Smooth muscle cell (in vitro differentiated cells): ENCODE data around the gene ASTL. TPM values are rescaled to one million over a fixed set of nuclear protein-coding genes. Genes with fewer than 3 reads are reported as not detected.

Experiments
- DNase-seq: peaks from one replicate; lab custom pipeline; 2025; ENCODE audit not compliant: unreplicated experiment; lab: John Stamatoyannopoulos, UW
- H2AFZ ChIP-seq: fragments of 200-600 bp; sonication (generic); 2 replicates; pipeline ENCODE4 v1.6.0; 2016; ENCODE audit warnings: antibody characterized with exemption, low read depth, mild to moderate bottlenecking
- H3F3A ChIP-seq: fragments of 200-600 bp; sonication (generic); 2 replicates; pipeline ENCODE4 v1.6.0; 2017; ENCODE audit warnings: antibody characterized with exemption, low read depth
- H3K27ac ChIP-seq: fragments of 200-600 bp; sonication (generic); 2 replicates; pipeline ENCODE4 v1.5.1; 2016; ENCODE audit warnings: low read depth, mild to moderate bottlenecking
- H3K27me3 ChIP-seq: fragments of 200-600 bp; sonication (generic); 2 replicates; pipeline ENCODE4 v1.6.1; 2016; ENCODE audit warnings: low read depth, mild to moderate bottlenecking
- H3K36me3 ChIP-seq: fragments of 200-600 bp; sonication (generic); 2 replicates; pipeline ENCODE4 v1.5.1; 2016; ENCODE audit warnings: low read depth
- H3K4me1 ChIP-seq: fragments of 200-600 bp; sonication (generic); 2 replicates; pipeline ENCODE4 v1.5.1; 2016; ENCODE audit warnings: low read depth
- H3K4me2 ChIP-seq: fragments of 200-600 bp; sonication (generic); 2 replicates; pipeline ENCODE4 v1.6.0; 2016; ENCODE audit warnings: mild to moderate bottlenecking
- H3K4me3 ChIP-seq: fragments of 200-600 bp; sonication (generic); 2 replicates; pipeline ENCODE4 v1.5.1; 2016; ENCODE audit warnings: mild to moderate bottlenecking
- H3K79me2 ChIP-seq: fragments of 200-600 bp; sonication (generic); 2 replicates; pipeline ENCODE4 v1.6.0; 2016; ENCODE audit warnings: low read depth, mild to moderate bottlenecking
- H3K9ac ChIP-seq: fragments of 200-600 bp; sonication (generic); 2 replicates; pipeline ENCODE4 v1.6.0; 2016; ENCODE audit warnings: low read depth
- H3K9me3 ChIP-seq: fragments of 200-600 bp; sonication (generic); replicated peaks from 2 replicates; pipeline ENCODE4 v1.5.1; 2016; ENCODE audit warnings: low read depth
- H4K20me1 ChIP-seq: fragments of 200-600 bp; sonication (generic); 2 replicates; pipeline ENCODE4 v1.6.0; 2016; ENCODE audit warnings: low read depth
- CTCF ChIP-seq: fragments of 200-600 bp; sonication (generic); IDR thresholded peaks from 2 replicates; pipeline ENCODE4 v1.5.1; 2017; ENCODE audit warnings: borderline replicate concordance, mild to moderate bottlenecking, antibody characterized with exemption; ENCODE audit not compliant: insufficient read depth, poor library complexity, severe bottlenecking
- WGBS: methylation state at CpG from one replicate; pipeline ENCODE4 v1.1.7; 2016; ENCODE audit warnings: low lambda C conversion rate; 5-methylcytosine and 5-hydroxymethylcytosine counted together
- polyA plus RNA-seq: library from polyadenylated mRNA; unstranded; fragments of >200 nt; fragmentation: Nextera tagmentation; extraction: Ambion mirVana; gene quantifications from 2 replicates; pipeline ENCODE4 v1.2.1, GENCODE V29; 2016
- total RNA-seq: library from RNA; depleted of rRNA; stranded (reverse); fragments of >200 nt; gene quantifications from 2 replicates; pipeline ENCODE4 v1.2.3, GENCODE V29; 2014

ASTL gene
- total and polyA plus RNA-seq, 2 experiments from 2014 or later = 0.40 TPM; not detected in 1

- Histone ChIP-seq H3K36me3 (no peaks in the 10 kb centered on the region), H3K27me3 (no peaks in the 10 kb centered on the region), H3K79me2 (no peaks in the 10 kb centered on the region), H3K27ac (no peak overlapping the region), H3F3A (no peaks in the 10 kb centered on the region), H3K9me3 (no peaks in the 10 kb centered on the region), H4K20me1 (no peaks in the 10 kb centered on the region), H2AFZ (no peak overlapping the region), H3K4me1 (peaks cover 15% of the 10 kb centered on the region), H3K4me2 (no peak overlapping the region), H3K4me3 (no peak overlapping the region), H3K9ac (no peak overlapping the region)
- no peak for DNase-seq
- TF ChIP-seq CTCF = no peak
- WGBS = 91% methylated on average over 8 of the region's 9 CpGs
These were observed 31.2 kb downstream of the ASTL start for GRCh38 chr2:96106991-96107707.

- H3K9me3 ChIP-seq = no peaks in the 10 kb centered on the region
- WGBS = 96% methylated on average over 8 of the region's 8 CpGs
- no peaks in the 10 kb centered on the region for H3F3A ChIP-seq
- no peak overlapping the region for H2AFZ ChIP-seq
- H3K4me1 ChIP-seq = peaks cover 15% of the 10 kb centered on the region
- H3K27ac ChIP-seq = no peak overlapping the region
- no peaks in the 10 kb centered on the region for H3K27me3 ChIP-seq
- no peak for TF ChIP-seq CTCF
- no peaks in the 10 kb centered on the region for H3K79me2 ChIP-seq
- no peaks in the 10 kb centered on the region for H3K36me3 ChIP-seq
- H3K4me2 ChIP-seq = no peak overlapping the region
- no peaks in the 10 kb centered on the region for H4K20me1 ChIP-seq
- no peak overlapping the region for H3K9ac ChIP-seq
- H3K4me3 ChIP-seq = no peak overlapping the region
- no peak for DNase-seq
These were observed 32.1 kb downstream of the ASTL start for GRCh38 chr2:96105994-96106715.

GRCh38 chr2:96105152-96105915 is 33.0 kb downstream of the ASTL start:
- no peak for TF ChIP-seq CTCF
- no peak overlapping the region for H2AFZ ChIP-seq
- no peaks in the 10 kb centered on the region for H3K36me3 ChIP-seq
- no peak overlapping the region for H3K4me2 ChIP-seq
- H4K20me1 ChIP-seq = no peaks in the 10 kb centered on the region
- no peak overlapping the region for H3K4me3 ChIP-seq
- no peaks in the 10 kb centered on the region for H3K79me2 ChIP-seq
- no peaks in the 10 kb centered on the region for H3K27me3 ChIP-seq
- WGBS = 88% methylated on average over 3 of the region's 3 CpGs
- H3K9ac ChIP-seq = no peak overlapping the region
- no peak overlapping the region for H3K27ac ChIP-seq
- no peak for DNase-seq
- no peaks in the 10 kb centered on the region for H3K9me3 ChIP-seq
- no peaks in the 10 kb centered on the region for H3F3A ChIP-seq
- peaks cover 15% of the 10 kb centered on the region for H3K4me1 ChIP-seq
